Measurements from ENCODE around the gene CRABP1. TPM values are rescaled to one million over a fixed set of nuclear protein-coding genes. Genes with fewer than 3 reads are reported as not detected.

The CRABP1 gene
- 1.1 and 1.2 TPM in 2 replicates for polyA plus RNA-seq (2013)

GRCh38 chr15:78340231-78341056 is at the start of gene CRABP1:
CRABP1 (plus strand) TSS chr15:78340353; CDS start chr15:78340429, 76 bp downstream.
- no CpG with 5 or more reads among the region's 67 CpGs for WGBS (ENCODE audit: extremely low coverage, insufficient coverage, insufficient read length)
- Histone ChIP-seq H2AFZ (ENCODE audit: insufficient read depth, low read length, poor library complexity) (no peak within 1 kb of the TSS), H3K4me1 (ENCODE audit: control insufficient read depth in 1 of 2, insufficient read depth in 2 of 2, low read length in 2 of 2) (peaks cover 5 to 10% of the 10 kb centered on the region in 2 experiments)

GRCh38 chr15:78291052-78291451 is 49.1 kb upstream of the CRABP1 start:
- H2BK12ac ChIP-seq (ENCODE audit: low read length) = no peak overlapping the region
- H3K9me3 ChIP-seq (ENCODE audit: insufficient read depth, low read depth, low read length) = peaks cover 2% of the 10 kb centered on the region
- no peak overlapping the region for H2AFZ ChIP-seq (ENCODE audit: insufficient read depth, low read length, poor library complexity)
- WGBS (ENCODE audit: extremely low coverage, insufficient coverage, insufficient read length) = no CpG with 5 or more reads among the region's 2 CpGs
- H4K12ac ChIP-seq (ENCODE audit: low read depth, low read length) = no peak overlapping the region
- no peak for DNase-seq
- H2BK120ac ChIP-seq (ENCODE audit: insufficient read depth, low read length, poor library complexity) = no peak overlapping the region
- H3K4me2 ChIP-seq (ENCODE audit: low read length) = no peak overlapping the region
- H3K14ac ChIP-seq (ENCODE audit: low read length) = no peak overlapping the region
- no peaks in the 10 kb centered on the region for H3K4me1 ChIP-seq (ENCODE audit: control insufficient read depth in 1 of 2, insufficient read depth in 2 of 2, low read length in 2 of 2)
- H4K8ac ChIP-seq (ENCODE audit: low read depth, low read length) = no peak overlapping the region
- H3K27me3 ChIP-seq (ENCODE audit: insufficient read depth, low read length) = no peaks in the 10 kb centered on the region
- H3K27ac ChIP-seq (ENCODE audit: low read depth, low read length) = no peak overlapping the region
- H3K79me2 ChIP-seq (ENCODE audit: control insufficient read depth, insufficient read depth, low read length, poor library complexity) = no peaks in the 10 kb centered on the region
- no peak overlapping the region for H3K4ac ChIP-seq (ENCODE audit: low read depth, low read length)
- peaks cover 2 to 26% of the 10 kb centered on the region in 2 experiments for H3K36me3 ChIP-seq (ENCODE audit: control insufficient read depth in 1 of 2, insufficient read depth in 2 of 2, low read length in 2 of 2)
- H2AK5ac ChIP-seq (ENCODE audit: low read length) = no peak overlapping the region
- H4K91ac ChIP-seq (ENCODE audit: low read depth, low read length) = no peak overlapping the region
- no peak overlapping the region for H3K23ac ChIP-seq (ENCODE audit: low read length)
- H2BK5ac ChIP-seq (ENCODE audit: low read depth, low read length, poor library complexity) = no peak overlapping the region
- no peak overlapping the region for H3K4me3 ChIP-seq (ENCODE audit: low read depth, low read length)
- H3K9ac ChIP-seq (ENCODE audit: low read length) = no peak overlapping the region
- no peaks in the 10 kb centered on the region for H3K79me1 ChIP-seq (ENCODE audit: low read length)
- H3K18ac ChIP-seq (ENCODE audit: low read length) = no peak overlapping the region

More at GRCh38 chr15:78340231-78341056, at the start of gene CRABP1:
- H2BK5ac ChIP-seq (ENCODE audit: low read depth, low read length, poor library complexity) = no peak within 1 kb of the TSS
- no peak within 1 kb of the TSS for H3K27ac ChIP-seq (ENCODE audit: low read depth, low read length)
- no peak within 1 kb of the TSS for H2BK120ac ChIP-seq (ENCODE audit: insufficient read depth, low read length, poor library complexity)
- H3K79me1 ChIP-seq (ENCODE audit: low read length) = no peaks in the 10 kb centered on the region
- no peak within 1 kb of the TSS for H3K23ac ChIP-seq (ENCODE audit: low read length)
- no peaks in the 10 kb centered on the region for H3K36me3 ChIP-seq (ENCODE audit: control insufficient read depth in 1 of 2, insufficient read depth in 2 of 2, low read length in 2 of 2)
- no peak within 1 kb of the TSS for H2BK12ac ChIP-seq (ENCODE audit: low read length)
- H3K79me2 ChIP-seq (ENCODE audit: control insufficient read depth, insufficient read depth, low read length, poor library complexity) = no peaks in the 10 kb centered on the region
- no peak within 1 kb of the TSS for H3K4me3 ChIP-seq (ENCODE audit: low read depth, low read length)
- peak within 1 kb of the TSS; percentile 58 for H3K4me2 ChIP-seq (ENCODE audit: low read length)
- no peak within 1 kb of the TSS for H4K12ac ChIP-seq (ENCODE audit: low read depth, low read length)
- H3K4ac ChIP-seq (ENCODE audit: low read depth, low read length) = no peak within 1 kb of the TSS
- peaks cover 3% of the 10 kb centered on the region for H3K9me3 ChIP-seq (ENCODE audit: insufficient read depth, low read depth, low read length)
- no peak within 1 kb of the TSS for H3K18ac ChIP-seq (ENCODE audit: low read length)
- H3K9ac ChIP-seq (ENCODE audit: low read length) = no peak within 1 kb of the TSS
- no peak within 1 kb of the TSS for H2AK5ac ChIP-seq (ENCODE audit: low read length)
- no peak within 1 kb of the TSS for H3K14ac ChIP-seq (ENCODE audit: low read length)
- H4K8ac ChIP-seq (ENCODE audit: low read depth, low read length) = no peak within 1 kb of the TSS
- no peak within 1 kb of the TSS for H4K91ac ChIP-seq (ENCODE audit: low read depth, low read length)
- peaks cover 34% of the 10 kb centered on the region for H3K27me3 ChIP-seq (ENCODE audit: insufficient read depth, low read length)
- no peak for DNase-seq

DNA sequence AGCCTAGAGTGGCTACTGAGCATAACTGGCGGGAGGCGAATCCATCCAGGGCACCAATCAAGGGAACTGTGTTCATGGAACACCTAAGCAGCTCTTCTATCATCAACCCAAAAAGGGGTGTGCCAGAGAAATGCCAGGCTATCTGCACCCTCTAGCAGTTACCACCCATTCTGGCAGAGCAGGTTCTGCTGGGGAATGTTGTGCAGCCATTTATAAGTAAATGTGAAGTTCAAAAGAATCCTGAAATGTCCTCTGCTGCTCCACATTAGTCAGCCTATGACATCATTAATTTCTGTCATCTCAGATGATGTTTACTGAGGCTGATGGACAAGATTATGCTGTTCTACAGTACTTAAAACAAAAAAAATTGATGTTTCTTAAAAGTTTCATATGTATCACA is 48.5 kb upstream of the CRABP1 start:
- Histone ChIP-seq H3K23ac (ENCODE audit: low read length) (no peak overlapping the region), H3K9ac (ENCODE audit: low read length) (no peak overlapping the region), H2AFZ (ENCODE audit: insufficient read depth, low read length, poor library complexity) (no peak overlapping the region), H2BK120ac (ENCODE audit: insufficient read depth, low read length, poor library complexity) (no peak overlapping the region), H3K14ac (ENCODE audit: low read length) (no peak overlapping the region), H3K4me3 (ENCODE audit: low read depth, low read length) (no peak overlapping the region), H4K91ac (ENCODE audit: low read depth, low read length) (no peak overlapping the region), H4K12ac (ENCODE audit: low read depth, low read length) (no peak overlapping the region), H4K8ac (ENCODE audit: low read depth, low read length) (no peak overlapping the region), H3K27me3 (ENCODE audit: insufficient read depth, low read length) (no peaks in the 10 kb centered on the region), H2AK5ac (ENCODE audit: low read length) (no peak overlapping the region), H2BK5ac (ENCODE audit: low read depth, low read length, poor library complexity) (no peak overlapping the region), H3K9me3 (ENCODE audit: insufficient read depth, low read depth, low read length) (peaks cover 2% of the 10 kb centered on the region), H3K4me2 (ENCODE audit: low read length) (no peak overlapping the region), H3K4me1 (ENCODE audit: control insufficient read depth in 1 of 2, insufficient read depth in 2 of 2, low read length in 2 of 2) (no peaks in the 10 kb centered on the region), H3K79me2 (ENCODE audit: control insufficient read depth, insufficient read depth, low read length, poor library complexity) (no peaks in the 10 kb centered on the region), H2BK12ac (ENCODE audit: low read length) (no peak overlapping the region), H3K36me3 (ENCODE audit: control insufficient read depth in 1 of 2, insufficient read depth in 2 of 2, low read length in 2 of 2) (peaks cover 2 to 21% of the 10 kb centered on the region in 2 experiments), H3K18ac (ENCODE audit: low read length) (no peak overlapping the region), H3K79me1 (ENCODE audit: low read length) (no peaks in the 10 kb centered on the region), H3K4ac (ENCODE audit: low read depth, low read length) (no peak overlapping the region), H3K27ac (ENCODE audit: low read depth, low read length) (no peak overlapping the region)
- no CpG with 5 or more reads among the region's 2 CpGs for WGBS (ENCODE audit: extremely low coverage, insufficient coverage, insufficient read length)
- peak; percentile 34 to 64 for DNase-seq

GRCh38 chr15:78292219-78292618 is 47.9 kb upstream of the CRABP1 start:
- peaks cover 2% of the 10 kb centered on the region for H3K9me3 ChIP-seq (ENCODE audit: insufficient read depth, low read depth, low read length)
- H3K27me3 ChIP-seq (ENCODE audit: insufficient read depth, low read length) = no peaks in the 10 kb centered on the region
- H4K91ac ChIP-seq (ENCODE audit: low read depth, low read length) = no peak overlapping the region
- DNase-seq = no peak
- H2AK5ac ChIP-seq (ENCODE audit: low read length) = no peak overlapping the region
- no peak overlapping the region for H3K14ac ChIP-seq (ENCODE audit: low read length)
- no peak overlapping the region for H3K4me3 ChIP-seq (ENCODE audit: low read depth, low read length)
- H3K18ac ChIP-seq (ENCODE audit: low read length) = no peak overlapping the region
- H3K4me2 ChIP-seq (ENCODE audit: low read length) = no peak overlapping the region
- no peak overlapping the region for H2BK120ac ChIP-seq (ENCODE audit: insufficient read depth, low read length, poor library complexity)
- H3K36me3 ChIP-seq (ENCODE audit: control insufficient read depth in 1 of 2, insufficient read depth in 2 of 2, low read length in 2 of 2) = peaks cover 2 to 21% of the 10 kb centered on the region in 2 experiments
- H3K4ac ChIP-seq (ENCODE audit: low read depth, low read length) = no peak overlapping the region
- no peak overlapping the region for H3K23ac ChIP-seq (ENCODE audit: low read length)
- H3K9ac ChIP-seq (ENCODE audit: low read length) = no peak overlapping the region
- no peaks in the 10 kb centered on the region for H3K79me2 ChIP-seq (ENCODE audit: control insufficient read depth, insufficient read depth, low read length, poor library complexity)
- no peaks in the 10 kb centered on the region for H3K4me1 ChIP-seq (ENCODE audit: control insufficient read depth in 1 of 2, insufficient read depth in 2 of 2, low read length in 2 of 2)
- H2BK12ac ChIP-seq (ENCODE audit: low read length) = no peak overlapping the region
- H2AFZ ChIP-seq (ENCODE audit: insufficient read depth, low read length, poor library complexity) = no peak overlapping the region
- no peak overlapping the region for H4K8ac ChIP-seq (ENCODE audit: low read depth, low read length)
- H3K79me1 ChIP-seq (ENCODE audit: low read length) = no peaks in the 10 kb centered on the region
- no peak overlapping the region for H2BK5ac ChIP-seq (ENCODE audit: low read depth, low read length, poor library complexity)
- WGBS (ENCODE audit: extremely low coverage, insufficient coverage, insufficient read length) = no CpG with 5 or more reads among the region's 1 CpG
- H3K27ac ChIP-seq (ENCODE audit: low read depth, low read length) = no peak overlapping the region
- H4K12ac ChIP-seq (ENCODE audit: low read depth, low read length) = no peak overlapping the region
